DOHH2 (cell line): ENCODE results near the gene USH2A.

Source experiments
- CTCF ChIP-seq: fragments of 200-600 bp; sonication (generic); IDR thresholded peaks from one replicate; pipeline ENCODE4 v1.5.1; 2014; ENCODE audit warnings: antibody characterized with exemption, mild to moderate bottlenecking, low read depth, low read length; ENCODE audit not compliant: poor library complexity, severe bottlenecking
- EZH2phosphoT487 ChIP-seq: fragments of 200-600 bp; sonication (generic); IDR thresholded peaks from 2 replicates; pipeline ENCODE4 v1.6.1; 2017; ENCODE audit warnings: borderline replicate concordance, mild to moderate bottlenecking, antibody characterized with exemption, low read length, moderate library complexity, mixed read lengths

- TF ChIP-seq CTCF, result no peak
- no peak for TF ChIP-seq EZH2phosphoT487
Measured at GRCh38 chr1:216005916-216006315, 417.3 kb downstream of the USH2A start.
